Stimulated activated CD8-positive, alpha-beta memory T cell treated with anti-CD3 and anti-CD28 coated beads, Interleukin-7, amount 100 ng/mL, for 48 hours (primary cell): ENCODE measurements around the gene ZNF619.
"Not testable (repeated sequence)": the region's sequence is repeated elsewhere in the genome, so short reads cannot be mapped to it uniquely, and the experiment has no call there.

Source experiments
- DNase-seq, 2 donors: peaks; one replicate each; pipeline ENCODE4 v3.0.0-alpha.2; 2020; ENCODE audit warnings: low read depth in 1 of 2; ENCODE audit errors: extremely low read depth in 1 of 2

The ZNF619 gene

DNA sequence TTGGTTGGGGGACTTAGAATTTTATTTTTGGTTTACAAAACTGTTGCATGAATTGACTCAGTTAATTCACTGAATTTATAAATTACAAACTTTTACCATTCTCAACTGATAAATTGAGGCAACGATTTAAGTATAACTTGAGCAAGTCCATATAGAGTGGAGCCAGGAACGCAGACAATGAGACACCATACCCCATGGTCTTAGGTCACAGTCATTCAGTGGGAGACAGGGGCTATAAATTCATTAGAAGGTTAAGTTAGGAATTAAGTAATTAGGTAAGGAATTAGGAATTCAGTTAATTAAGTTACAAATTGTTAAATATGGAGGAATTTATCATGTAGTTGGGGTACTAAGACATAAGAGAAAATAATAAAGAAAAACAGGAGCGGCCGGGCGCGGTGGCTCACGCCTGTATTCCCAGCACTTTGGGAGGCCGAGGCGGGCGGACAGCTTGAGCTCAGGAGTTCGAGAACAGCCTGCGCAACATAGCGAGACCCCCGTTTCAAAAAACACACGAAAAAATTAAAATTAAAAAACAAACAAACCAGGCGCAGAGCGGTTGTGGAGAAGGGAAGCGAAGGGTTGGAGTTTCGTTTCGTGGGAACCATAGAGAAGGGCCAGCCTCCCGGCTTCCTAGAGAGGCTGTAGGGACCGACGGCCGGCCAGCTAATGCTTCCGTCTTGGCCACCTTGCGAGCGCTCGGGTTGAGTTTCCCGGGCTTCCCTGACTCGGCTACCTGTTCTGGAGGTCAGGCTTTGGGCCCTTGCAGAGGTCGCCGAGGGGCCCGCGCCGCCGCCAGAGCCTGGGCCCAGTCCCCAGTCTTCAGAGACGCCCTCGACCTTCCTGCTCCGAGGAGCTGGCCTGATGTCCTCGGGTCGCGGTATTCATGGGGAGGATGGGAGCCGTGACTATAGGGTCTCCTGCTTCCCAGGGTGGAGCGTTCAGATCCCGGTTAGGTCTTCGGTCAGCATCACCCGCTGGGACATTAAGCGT is at the start of gene ZNF619:
Gene ZNF619, plus strand, starts transcription at position 645 of the 993 bp plus-strand sequence. CDS start 858 bp downstream, outside the sequence.
- DNase-seq = peak in 1 of 2 donors; percentile 21

- no peak for DNase-seq
Measured at GRCh38 chr3:40432793-40433192, 44.1 kb upstream of the ZNF619 start.

GRCh38 chr3:40437889-40438288 is 39.0 kb upstream of the ZNF619 start:
- no peak for DNase-seq

DNA sequence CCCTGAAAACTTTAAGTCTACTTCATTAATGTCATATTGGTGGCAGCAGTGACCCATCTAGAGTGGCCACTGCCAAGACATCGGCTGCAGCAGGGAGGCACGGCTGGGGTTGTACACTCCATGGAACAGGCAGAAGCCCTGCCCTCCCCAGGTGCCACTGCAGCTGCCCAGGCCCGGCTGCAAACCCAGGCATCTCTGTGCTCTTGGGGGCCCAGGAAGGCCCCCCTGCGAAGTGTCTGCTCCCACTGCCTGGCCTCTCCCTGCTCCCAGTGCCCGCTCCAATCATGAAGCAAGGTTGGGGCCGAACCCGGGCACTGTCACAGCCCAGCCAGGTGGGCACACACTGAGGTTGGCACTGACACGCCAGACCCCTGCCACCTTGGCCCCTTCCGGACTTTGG is 31.9 kb upstream of the ZNF619 start:
- DNase-seq = no peak

- DNase-seq = no peak
Measured at GRCh38 chr3:40445880-40446279, 31.0 kb upstream of the ZNF619 start.

DNA sequence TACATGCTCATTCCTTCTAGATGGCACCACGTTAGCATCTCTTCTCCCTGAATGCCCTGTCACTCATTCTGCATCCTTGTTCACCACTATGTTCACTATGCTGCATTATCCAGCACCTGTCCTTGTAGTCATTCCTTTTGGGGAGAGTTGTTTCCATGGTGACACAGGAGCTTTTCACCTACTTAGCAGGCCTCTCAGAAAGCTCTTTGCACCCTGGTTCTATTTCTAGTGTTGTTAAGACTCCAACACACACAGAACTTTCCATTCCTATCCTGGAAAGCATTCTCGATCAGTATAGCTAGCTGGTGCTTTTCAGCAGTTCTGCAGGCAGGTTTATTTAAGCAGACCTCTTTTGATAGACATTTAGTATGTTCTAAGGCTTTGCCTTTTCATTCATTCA is 26.5 kb upstream of the ZNF619 start:
- no peak for DNase-seq

DNA sequence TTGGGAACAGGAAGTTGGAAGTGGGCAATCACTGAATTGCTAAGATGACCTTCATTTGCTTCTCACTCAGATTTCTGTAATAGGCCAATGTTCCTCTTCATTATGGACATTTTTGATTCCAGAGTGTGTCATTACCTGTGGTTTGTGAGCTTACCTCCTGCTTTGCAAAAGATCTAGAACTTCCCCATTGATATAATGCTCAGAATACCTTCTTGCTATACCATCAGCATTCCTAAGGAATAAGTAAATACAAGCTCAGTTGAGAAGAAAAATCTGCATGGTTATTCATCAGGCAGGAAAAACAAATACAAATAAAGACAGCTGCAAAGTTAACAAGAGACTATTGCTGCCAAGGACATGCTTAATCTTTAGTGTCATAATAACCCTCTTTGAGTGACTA is 25.4 kb upstream of the ZNF619 start:
- no peak for DNase-seq

DNA sequence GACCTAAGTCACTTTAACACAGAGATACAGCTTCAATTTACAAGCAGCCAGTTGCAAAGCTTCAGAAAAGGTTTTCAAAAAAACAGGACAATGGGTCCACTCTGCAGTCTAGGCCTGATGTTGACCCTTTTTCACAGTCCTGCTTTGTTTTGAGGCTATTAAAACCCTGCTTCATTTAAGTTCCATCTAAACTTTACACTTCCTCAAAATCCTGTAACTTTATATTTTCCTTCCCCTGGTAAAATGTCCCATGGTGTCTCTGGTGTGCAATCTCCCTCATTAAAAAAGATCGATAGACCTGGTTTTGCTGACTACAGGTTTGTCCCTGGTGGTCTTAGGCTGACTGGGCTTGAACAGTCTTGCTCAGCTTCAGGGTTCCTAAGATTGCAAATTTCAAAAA is 24.9 kb upstream of the ZNF619 start:
- no peak for DNase-seq

DNA sequence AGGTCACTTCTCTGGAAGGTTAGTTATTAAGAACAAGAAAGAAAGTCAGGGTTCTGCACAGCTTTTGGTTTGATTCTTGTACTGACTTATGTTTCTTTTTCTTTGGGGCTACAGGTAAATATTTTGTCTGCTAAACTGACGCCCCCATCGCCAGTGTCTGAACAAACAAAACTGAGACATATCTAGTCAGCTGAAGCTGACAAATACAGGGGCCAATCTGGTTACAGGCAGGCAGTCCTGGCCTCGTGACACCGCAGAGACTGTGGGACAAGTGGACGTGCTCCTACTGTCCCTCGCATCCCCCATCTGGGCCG is 24.4 kb upstream of the ZNF619 start:
- DNase-seq = no peak

DNA sequence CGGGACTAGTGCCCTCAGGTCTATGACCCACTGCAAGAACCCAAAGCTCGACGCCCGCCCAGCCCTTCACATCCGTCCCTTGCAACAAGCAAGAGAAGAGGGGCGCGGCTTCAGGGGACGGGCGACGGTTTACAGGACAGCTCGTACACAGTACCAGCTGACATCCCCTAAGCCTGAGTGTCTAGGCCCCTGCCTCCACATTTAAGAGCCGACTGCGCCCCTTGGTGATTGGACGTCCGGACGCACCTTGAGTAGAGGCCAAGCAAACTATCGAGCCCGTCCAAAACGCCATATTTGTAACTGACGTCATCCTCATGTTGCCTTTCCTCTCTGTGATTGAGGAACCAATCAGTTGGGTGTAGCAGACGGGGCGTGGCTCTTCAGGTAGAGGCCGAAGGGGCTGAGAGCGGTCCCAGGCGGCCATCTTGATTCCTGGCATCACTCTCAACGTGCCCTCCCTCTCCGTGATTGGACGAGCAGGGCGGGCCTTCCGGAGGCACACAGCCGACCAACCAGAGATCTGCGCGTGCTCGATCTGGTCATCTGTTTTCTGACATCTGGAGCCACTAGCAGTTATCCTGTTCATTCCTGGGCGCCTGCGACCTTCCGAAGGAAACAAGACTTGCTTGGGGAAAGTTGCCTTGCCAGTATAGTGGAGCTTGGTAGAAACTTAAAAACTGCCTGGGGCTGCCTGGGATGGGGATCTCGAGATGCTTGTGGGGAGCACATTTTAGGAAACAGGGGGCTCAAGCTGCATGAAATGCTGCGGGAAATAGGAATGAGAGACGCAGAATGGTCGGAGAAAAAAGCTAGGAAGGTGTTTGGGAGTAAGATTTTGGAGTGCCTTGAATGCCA is 23.8 kb upstream of the ZNF619 start:
- peak; percentile 90 to 95 for DNase-seq

- DNase-seq = no peak
Measured at GRCh38 chr3:40453933-40454332, 23.0 kb upstream of the ZNF619 start.

GRCh38 chr3:40455328-40455727 is 21.6 kb upstream of the ZNF619 start:
- no peak for DNase-seq

DNA sequence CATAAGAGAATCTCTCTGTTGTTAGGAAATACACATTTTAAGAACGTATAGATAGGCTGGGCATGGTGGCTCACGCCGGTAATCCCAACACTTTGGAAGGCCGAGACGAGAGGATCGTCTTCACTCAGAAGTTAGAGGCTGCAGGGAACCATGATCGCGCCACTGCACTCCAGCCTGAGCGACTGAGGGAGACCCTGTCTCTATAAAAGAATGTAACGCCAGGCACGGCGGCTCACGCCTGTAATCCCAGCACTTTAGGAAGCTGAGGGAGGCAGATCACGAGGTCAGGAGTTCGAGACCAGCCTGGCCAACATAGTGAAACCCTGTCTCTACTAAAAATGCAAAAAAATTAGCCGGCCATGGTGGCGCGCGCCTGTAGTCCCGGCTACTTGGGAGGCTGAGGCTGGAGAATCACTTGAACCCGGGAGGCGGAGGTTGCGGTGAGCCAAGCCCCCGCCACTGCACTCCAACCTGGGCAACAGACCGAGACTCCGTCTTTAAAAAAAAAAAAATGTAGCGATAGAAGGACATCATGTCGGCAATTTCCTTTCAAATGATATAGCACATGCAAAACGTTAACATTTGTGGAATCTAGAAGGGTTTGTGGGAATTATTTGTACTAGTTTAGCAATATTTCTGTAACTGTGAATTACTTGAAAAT is 20.5 kb upstream of the ZNF619 start:
- no peak for DNase-seq

DNA sequence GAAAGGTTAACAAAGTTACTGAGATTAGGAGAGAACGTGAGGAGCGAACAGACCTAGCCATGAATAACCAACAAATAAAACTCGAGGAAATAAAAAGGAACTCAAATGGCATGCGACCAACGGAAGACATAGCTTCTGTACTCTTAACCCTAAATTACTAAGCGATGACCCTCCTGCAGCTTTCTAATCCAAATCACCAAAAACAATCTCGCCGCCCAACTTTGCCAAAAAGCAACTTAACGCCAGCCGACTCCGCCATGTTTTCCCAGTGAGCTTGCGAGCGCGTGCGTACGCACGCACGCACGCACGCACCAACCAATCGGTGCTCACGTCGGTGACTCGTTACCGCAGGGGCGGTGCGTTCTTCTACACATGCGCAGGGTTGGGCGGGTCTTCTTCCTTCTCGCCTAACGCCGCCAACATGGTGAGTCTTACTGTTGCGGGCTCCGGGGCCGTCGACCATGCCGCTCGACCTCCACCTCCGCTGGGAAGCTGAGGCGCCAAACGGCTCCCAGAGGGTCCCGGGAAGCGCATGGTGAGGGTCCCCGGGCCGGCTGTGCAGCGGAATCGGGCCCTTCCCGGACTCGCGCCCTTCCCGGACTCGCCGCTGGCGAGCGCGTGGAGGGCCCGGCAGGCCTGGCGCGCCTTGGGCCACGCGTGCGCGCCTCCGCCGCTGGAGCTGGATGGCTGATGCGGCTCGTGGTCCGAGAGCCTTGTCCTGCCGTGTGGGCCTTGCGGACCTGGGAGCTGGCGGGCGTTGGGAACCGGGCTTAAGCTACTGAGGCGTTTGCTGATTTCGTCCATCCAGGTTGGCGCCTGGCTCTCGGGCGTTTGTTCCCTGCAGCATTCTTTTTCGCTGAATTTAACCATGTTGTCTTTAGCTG is 19.7 kb upstream of the ZNF619 start, which contains the start of gene RPL14:
Gene RPL14, plus strand, starts transcription at position 400 of the 884 bp plus-strand sequence. Its CDS starts 133 bp downstream, at position 533.
- peak; percentile 81 to 93 for DNase-seq

DNA sequence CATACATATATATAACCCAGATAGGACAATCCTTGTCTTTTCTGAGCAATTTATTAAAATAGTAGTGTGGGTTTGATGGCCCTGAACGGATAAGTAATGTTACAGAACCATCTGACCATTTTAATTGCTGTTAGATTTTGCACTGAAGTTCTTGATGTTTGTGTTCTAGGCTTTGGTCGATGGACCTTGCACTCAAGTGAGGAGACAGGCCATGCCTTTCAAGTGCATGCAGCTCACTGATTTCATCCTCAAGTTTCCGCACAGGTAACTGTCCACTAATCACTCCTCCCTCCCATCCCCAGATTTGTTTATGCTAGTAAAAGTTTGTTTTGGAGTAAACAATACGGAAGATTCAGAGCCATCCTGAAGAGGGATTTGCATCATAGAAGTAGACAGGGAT is 18.4 kb upstream of the ZNF619 start:
- DNase-seq = no peak

GRCh38 chr3:40460481-40460880 is 16.4 kb upstream of the ZNF619 start:
- DNase-seq = not testable (repeated sequence)

DNA sequence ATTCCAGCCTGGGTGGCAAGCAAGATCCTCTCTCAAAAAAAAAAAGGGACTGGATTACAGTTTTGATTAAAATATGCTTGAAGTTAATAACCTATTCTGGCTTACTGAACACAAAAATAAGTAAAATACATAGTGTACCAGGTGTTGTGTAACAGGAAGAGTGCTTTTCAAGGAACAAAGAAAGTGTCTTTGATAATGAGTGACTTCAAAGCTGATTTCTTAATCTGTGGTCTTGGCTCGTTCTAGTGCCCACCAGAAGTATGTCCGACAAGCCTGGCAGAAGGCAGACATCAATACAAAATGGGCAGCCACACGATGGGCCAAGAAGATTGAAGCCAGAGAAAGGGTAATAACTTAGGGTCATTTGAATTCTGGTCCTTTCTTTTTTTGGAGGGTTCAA is 15.8 kb upstream of the ZNF619 start:
- DNase-seq = no peak

DNA sequence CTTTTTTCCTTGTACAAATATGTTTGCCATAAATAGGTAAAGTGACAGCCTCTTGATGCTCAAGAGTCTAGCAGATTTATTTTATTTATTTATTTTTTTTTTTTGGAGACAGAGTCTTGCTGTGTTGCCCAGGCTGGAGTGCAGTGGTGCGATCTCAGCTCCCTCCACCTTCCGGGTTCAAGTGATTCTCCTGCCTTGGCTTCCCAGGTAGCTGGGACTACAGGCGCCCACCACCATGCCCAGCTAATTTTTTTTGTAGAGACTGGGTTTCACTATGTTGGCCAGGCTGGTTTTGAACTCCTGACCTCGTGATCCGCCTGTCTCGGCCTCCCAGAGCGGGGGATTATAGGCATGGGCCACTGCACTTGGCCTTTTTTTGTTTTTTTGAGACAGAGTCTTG is 14.1 kb upstream of the ZNF619 start:
- DNase-seq = not testable (repeated sequence)

DNA sequence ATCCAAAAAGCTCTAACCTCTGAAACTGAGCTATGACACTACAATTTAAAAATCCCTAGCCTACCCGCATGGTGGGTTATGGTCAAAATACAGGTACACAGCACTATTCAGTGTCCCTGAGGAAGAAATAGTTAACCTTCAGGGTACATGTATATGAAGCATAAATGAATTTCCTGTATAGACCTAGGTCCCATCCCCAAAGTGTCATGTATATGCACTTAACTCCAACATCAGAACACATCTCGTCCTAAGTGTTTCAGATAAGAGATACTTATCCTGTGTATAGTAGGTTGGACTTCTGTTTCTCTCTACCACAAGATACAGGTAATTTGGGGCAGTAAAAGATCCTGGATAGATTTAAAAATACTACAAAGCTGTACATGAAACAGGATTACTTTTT is 13.3 kb upstream of the ZNF619 start:
- no peak for DNase-seq
